GM10266 (cell line): ENCODE measurements around the gene EDARADD.
"Not testable (repeated sequence)": the region's sequence is repeated elsewhere in the genome, so short reads cannot be mapped to it uniquely, and the experiment has no call there.

ENCODE experiments used
- DNase-seq: peaks from one replicate; pipeline ENCODE4 v3.0.0; 2012; ENCODE audit errors: extremely low spot score
- TF ChIP-seq, protein P1 (sequence below): IDR thresholded peaks from 2 replicates; pipeline ENCODE4 v1.5.1; 2012; ENCODE audit warnings: mild to moderate bottlenecking, low read depth; ENCODE audit not compliant: control insufficient read depth, insufficient read depth; ENCODE audit errors: missing control alignments

EDARADD gene

DNA sequence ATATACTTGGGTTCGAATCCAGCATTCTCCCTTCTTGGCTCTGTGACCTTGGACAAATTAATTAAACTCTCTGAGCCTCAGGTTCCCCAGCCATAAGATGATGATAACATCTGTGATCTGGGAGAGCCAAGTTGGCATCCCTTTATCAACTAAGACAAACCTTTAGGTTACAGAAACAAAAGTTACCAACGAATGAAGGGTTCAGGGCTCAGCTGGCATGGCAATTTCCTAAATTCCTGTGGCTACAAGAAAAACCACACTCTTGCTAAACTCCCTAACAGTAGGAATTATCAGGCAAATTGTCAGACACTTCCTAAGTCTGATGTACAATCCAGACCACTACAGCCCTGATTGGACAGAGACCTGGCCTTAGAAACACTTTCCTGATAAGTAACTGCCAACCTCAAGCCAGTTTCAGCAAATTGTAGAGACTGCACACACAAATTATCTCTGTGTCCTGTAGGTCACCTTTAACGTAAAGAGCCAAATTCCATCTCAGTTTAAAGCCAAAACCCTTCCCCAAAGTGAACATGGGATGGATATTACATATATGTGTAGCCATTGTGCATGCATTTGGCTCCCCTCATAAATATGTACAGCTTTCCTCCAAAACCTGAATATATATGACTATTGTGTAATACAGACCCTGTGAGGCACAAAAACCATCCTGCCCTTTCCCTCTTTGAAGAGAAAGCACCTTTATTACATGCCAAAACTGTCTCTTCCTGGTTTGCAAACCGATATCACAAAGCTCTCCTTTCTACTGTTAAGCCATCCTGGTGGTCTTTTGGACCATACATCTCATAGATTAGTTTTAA is 39.5 kb upstream of the EDARADD start:
- TF ChIP-seq, protein P1, sequence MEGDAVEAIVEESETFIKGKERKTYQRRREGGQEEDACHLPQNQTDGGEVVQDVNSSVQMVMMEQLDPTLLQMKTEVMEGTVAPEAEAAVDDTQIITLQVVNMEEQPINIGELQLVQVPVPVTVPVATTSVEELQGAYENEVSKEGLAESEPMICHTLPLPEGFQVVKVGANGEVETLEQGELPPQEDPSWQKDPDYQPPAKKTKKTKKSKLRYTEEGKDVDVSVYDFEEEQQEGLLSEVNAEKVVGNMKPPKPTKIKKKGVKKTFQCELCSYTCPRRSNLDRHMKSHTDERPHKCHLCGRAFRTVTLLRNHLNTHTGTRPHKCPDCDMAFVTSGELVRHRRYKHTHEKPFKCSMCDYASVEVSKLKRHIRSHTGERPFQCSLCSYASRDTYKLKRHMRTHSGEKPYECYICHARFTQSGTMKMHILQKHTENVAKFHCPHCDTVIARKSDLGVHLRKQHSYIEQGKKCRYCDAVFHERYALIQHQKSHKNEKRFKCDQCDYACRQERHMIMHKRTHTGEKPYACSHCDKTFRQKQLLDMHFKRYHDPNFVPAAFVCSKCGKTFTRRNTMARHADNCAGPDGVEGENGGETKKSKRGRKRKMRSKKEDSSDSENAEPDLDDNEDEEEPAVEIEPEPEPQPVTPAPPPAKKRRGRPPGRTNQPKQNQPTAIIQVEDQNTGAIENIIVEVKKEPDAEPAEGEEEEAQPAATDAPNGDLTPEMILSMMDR, result no peak
- DNase-seq, result no peak

DNA sequence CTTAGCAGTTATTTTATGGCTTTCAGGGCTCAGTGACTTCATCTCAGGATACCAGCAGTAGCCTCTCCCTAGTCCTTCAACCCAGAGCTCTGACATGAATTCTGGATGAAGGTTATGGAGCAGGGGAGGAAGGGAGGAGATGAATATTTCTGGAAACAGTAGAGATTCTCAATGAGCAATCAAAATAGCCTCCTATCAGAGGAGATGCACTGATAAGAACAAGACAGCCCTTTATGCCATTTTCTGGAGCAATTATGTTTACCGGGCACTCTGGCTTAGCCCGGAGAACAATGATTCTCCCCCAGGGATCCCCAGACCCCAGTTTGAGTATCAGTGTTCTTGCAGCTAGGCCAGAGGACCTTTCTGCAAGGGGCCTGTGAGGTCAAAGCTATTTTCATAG is 37.9 kb upstream of the EDARADD start:
- no peak for DNase-seq
- TF ChIP-seq, protein P1, result no peak

DNA sequence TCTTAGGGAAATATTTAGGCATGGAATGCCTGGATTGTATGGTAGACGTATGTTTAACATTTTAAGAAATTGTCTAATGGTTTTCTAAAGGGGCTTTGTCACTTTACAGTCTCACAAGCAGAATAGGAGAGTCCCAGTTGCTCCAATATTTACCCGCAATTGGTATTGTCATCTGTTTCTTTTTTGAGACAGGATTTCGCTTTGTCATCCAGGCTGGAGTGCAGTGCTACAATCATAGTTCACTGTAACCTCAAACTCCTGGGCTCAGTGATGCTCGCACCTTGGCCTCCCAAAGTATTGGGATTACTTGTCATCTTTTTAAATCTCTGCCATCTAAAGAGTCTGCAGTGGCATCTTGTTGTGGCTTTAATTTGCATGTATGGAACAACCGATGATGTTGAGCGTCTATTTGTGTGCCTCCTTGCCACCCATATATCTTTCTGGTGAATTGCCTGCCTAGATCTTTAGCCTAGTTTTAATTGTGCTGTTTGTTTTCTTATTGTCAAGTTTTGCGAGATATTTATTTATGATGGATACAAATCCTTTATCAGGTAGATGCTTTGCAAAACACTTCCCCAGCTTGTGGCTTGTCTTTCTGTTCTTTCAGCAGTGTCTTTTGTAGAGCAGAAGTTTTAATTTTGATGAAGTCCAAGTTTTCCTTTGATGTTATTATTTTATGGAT is 32.0 kb upstream of the EDARADD start:
- DNase-seq, result no peak
- TF ChIP-seq, protein P1, result no peak

DNA sequence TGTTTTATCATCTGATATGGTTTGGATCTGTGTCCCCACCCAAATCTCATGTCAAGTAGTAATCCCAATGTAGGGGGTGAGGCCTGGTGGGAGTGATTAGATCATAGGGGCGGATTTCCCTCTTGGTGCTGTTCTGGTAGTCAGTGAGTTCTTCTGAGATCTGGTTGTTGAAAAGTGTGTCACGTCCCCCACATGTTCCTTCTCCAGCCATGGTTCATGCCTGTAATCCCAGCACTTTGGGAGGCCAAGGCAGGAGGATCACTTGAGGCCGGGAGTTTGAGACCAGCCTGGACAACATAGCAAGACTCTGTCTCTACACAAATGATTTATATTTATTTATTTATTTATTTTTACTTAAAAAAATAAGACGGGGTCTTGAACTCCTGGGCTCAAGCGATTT is 30.8 kb upstream of the EDARADD start:
- TF ChIP-seq, protein P1, result no peak
- no peak for DNase-seq

DNA sequence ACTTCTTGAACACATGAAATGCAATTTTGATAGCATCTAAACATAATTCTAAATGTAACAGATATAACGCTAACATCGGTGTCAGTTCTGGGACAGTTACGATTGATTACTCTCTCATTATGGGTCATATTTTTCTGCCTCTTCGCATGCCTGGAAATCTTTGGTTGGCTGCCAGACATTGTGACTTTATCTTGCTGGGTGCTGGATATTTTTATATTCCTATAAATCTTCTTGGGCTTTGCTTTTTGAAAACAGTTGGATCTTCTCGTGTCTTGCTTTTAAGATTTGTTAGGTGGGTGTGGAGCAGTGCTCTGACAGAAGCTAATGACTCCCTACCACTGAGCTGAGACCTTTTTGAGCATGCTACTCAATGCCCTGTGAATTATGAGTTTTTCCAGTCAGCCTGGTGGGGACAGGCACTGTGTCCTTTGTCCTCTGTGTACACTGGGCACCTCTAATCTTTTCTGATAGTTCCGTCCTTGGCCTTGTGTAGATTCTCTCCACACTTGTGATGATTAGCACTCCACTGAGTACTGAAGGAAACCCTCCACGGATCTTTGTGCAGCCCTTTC is 28.0 kb upstream of the EDARADD start:
- no peak for DNase-seq
- TF ChIP-seq, protein P1, result no peak

DNA sequence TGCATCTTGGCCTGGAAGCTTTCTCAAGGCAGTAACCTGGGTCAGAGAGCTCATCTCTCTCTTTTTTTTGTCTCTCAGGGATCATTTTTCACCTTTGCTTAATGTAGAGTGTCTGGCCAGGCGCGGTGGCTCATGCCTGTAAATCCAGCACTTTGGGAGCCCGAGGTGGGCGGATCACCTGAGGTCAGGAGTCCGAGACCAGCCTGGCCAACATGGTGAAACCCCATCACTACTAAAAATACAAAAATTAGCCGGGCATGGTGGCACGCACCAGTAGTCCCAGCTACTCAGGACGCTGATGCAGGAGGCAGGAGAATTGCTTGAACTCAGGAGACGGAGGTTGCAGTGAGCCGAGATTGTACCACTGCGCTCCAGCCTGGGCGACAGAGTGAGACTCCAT is 27.4 kb upstream of the EDARADD start:
- not testable (repeated sequence) for DNase-seq

DNA sequence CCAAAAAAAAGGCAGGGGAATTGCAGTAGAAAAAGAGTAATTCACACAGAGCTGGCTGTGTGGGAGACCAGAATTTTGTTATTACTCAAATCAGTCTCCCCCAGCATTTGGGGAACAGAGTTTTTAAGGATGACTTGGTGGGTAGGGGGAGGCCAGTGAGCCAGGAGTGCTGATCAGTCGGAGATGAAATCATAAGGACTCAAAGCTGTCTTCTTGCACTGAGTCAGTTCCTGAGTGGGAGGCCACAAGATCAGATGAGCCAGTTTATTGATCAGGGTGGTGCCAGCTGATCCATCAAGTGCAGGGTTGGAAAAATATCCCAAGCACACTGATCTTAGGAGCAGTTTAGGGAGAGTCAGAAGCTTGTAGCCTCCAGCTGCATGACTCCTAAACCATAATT is 23.7 kb upstream of the EDARADD start:
- TF ChIP-seq, protein P1, result no peak
- no peak for DNase-seq

DNA sequence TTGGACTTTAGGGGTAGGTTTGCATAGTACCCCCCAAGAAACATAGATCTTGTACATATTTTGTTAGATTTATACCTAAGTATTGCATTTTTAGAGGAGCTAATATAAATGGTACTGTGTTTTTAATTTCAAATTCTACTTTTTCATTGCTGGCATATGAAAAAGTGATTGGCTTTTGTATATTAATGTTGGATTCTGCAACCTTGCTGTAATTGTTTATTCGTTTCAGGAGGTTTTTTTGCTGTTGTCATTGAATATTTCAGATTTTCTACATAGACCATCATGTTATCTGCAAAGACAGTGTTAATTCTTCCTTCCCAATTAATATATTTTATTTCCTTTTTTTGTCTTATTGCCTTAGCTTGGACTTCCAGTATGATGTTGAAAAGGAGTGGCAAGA is 23.0 kb upstream of the EDARADD start:
- TF ChIP-seq, protein P1, result no peak
- DNase-seq, result no peak
